GM19099 (cell line): ENCODE measurements around the gene INTS14.

ENCODE experiments used
- POLR2A ChIP-seq: IDR thresholded peaks from 3 replicates; pipeline ENCODE4 v1.6.1; 2011; ENCODE audit warnings: low read depth; ENCODE audit not compliant: insufficient read length; ENCODE audit errors: extremely low read depth

Gene INTS14

DNA sequence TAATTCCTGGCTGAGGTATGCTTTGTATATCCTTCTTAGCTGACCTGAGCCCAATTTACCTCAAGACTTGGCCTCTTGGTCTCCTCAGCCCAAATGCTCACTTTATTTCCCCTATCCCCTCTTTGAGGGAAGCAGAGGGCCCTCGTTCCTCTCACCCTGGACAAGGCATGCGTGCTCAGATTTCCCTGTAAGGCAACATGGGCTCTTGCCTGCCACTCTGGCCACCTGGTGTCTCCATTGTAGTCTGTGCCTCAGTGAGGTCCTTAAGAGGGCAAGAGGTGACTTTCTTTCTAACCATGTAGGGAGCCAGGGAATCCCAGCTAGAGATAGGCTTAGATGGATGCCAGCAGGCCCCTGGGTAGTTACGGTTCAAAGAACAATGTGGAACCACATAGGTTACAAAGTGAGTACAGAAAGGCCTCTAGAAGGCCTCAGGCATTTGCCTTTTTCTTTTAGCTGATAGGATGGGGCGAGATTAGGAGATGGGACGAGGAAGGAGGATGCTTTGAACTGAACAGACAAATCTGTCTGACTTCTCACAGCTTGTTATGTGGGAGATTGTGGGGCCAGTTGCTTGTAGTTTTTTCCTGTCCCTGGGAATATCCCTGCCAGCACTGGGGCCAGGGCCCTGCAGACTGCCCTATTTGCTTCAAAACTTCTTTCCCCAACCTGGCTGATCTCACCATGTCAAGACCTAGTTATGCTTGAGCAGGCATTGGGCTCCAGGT is 1.1 kb upstream of the INTS14 start:
- no peak for TF ChIP-seq POLR2A

GRCh38 chr15:65603559-65603958 is 7.4 kb downstream of the INTS14 start:
- no peak for TF ChIP-seq POLR2A

DNA sequence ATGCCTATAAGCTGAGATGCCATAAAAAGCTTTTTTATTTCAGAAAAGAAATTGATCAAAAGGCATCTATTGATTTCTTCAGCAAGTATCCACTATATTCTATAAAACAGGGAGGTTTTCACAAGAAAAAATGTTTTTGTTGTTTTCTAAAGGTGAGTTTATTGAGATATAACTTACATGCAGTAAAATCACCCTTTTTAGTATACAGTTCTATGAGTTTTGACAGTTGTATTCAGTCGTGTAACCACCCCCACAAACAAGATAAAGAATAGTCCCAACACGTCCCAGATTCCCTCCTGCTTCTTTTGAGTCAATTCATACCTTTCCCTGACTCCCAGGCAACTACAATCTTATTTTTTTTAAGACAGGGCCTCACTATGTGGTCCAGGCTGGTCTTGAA is 7.8 kb downstream of the INTS14 start:
- no peak for TF ChIP-seq POLR2A

DNA sequence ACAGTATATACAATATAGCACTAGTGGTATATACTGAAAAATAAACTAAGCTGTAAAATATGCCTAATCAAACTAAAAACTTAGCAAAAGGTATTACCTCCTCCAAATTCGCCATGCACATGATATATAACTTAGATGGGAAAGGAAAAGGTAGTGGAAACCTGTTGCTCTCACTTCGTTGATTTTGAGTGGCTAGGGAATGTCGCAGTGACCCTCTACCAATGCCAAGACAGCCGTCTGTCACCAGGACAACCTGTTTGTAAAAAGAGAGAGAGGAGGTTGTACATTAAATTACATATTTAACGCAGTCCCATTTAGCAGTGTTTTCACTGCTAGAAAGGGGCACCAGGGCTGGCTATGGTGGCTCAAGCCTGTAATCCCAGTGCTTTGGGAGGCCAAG is 11.3 kb downstream of the INTS14 start:
- no peak for TF ChIP-seq POLR2A

GRCh38 chr15:65598468-65598867 is 12.5 kb downstream of the INTS14 start:
- no peak for TF ChIP-seq POLR2A

GRCh38 chr15:65595960-65596359 is 15.0 kb downstream of the INTS14 start:
- TF ChIP-seq POLR2A, result no peak

DNA sequence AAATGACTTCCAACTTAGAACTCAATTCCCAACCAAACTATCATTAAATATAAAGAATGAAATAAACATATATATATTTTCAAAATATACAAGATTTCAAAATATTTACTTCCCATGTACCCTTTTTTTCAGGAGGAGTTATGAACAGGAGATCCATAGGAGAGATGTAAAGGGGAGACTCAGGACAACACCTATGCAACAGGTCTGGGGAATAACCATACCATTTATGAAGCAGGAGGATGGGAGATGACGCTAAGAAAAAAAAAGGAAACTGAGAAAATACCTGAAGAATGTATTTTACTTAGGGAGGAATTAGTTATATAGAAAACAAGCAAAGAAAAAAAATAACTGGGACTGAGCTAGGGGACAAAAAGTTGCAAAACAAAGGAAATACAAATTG is 23.8 kb downstream of the INTS14 start:
- TF ChIP-seq POLR2A, result no peak

GRCh38 chr15:65584241-65584640 is 26.7 kb downstream of the INTS14 start:
- no peak for TF ChIP-seq POLR2A

GRCh38 chr15:65583701-65584100 is 27.2 kb downstream of the INTS14 start:
- TF ChIP-seq POLR2A, result no peak

DNA sequence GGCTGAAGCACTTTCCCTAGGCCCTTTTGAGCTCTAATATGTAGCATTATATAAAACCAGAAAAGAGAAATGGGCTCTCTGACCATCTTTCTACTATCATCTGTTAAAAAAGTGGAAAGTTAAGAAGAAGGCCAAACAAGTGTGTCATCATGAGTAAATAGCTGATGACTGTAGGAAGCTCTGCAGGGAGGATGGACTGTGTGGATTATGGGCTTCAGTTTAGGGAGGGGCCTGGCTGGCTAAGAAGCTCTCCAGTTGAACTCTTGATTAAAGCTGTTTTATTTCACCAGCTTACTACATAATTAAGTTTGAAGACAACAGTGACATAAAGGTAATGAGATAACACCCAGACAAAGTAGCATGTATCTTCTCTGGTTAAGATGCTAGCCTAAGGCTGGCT is 30.6 kb downstream of the INTS14 start:
- no peak for TF ChIP-seq POLR2A

GRCh38 chr15:65579762-65580161 is 31.2 kb downstream of the INTS14 start:
- TF ChIP-seq POLR2A, result no peak

GRCh38 chr15:65578904-65579728 is 31.8 kb downstream of the INTS14 start:
- no peak for TF ChIP-seq POLR2A

DNA sequence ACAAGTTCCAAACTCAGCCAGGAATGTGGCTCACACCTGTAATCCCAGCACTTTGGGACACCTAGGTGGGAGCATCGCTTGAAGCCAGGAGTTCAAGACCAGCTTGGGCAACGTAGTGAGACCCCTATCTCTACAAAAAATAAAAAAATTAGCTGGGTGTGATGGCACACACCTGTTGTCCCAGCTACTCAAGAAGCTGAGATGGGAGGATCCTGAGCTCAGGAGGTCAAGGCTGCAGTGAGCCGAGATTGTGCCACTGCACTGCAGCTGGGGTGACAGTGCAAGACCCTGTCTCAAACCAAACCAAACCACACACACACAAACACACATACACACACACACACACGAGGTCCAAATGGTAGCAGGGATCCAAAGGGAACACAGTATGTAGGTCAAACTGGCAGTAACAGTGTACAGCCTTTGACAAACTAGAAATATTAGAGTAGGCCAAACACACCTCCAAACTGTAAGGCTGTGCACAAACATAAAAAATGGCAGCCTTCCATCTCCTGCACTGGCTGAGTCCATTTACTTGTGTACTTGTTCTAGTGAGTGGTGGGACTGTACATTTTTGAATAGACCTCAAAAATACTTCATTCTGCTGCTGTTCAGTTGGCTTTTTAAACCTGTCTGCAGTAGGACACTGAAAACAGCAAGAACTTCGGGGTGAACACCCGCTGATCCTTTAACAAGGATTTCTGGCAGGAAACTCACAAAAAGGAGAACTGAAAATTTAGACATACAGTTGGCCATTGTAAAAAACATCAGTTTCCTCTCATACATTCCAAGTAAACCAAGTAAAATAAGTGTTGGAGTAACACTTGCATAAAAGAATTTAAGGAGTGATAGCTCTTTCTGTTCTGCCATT is 33.6 kb downstream of the INTS14 start:
- no peak for TF ChIP-seq POLR2A

- no peak for TF ChIP-seq POLR2A
These were observed 34.3 kb downstream of the INTS14 start for GRCh38 chr15:65576664-65577063.

DNA sequence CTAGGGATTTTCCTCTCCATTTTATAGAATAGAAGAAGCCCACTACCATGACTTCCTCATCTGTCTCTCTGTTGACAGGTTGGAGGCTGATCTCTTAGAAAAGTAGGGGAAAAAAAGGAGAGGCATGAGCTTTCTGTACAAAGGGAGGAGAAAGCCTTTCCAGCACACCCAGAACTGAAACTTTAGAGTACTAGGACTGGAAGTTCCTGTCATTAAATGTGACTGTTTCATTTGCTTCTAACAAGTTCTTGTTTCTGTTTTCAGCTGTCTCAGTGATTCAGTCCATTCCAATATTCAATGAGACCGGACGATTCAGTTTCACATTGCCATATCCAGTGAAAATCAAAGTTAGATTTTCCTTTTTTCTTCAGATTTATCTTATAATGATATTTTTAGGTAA is 39.0 kb downstream of the INTS14 start:
- no peak for TF ChIP-seq POLR2A
